Middle frontal gyrus (tissue), 1 donor: ENCODE data around the gene CASK.
"Not testable (repeated sequence)": the region's sequence is repeated elsewhere in the genome, so short reads cannot be mapped to it uniquely, and the experiment has no call there.

Experiments
- DNase-seq: peaks from one replicate; pipeline ENCODE4 v3.0.0-alpha.2; 2015; ENCODE audit warnings: low spot score; ENCODE audit errors: extremely low spot score

Gene CASK

GRCh38 chrX:41518127-41518840, 405.1 kb downstream of the CASK start:
- DNase-seq: no peak

- no peak for DNase-seq
Measured at GRCh38 chrX:41516999-41517765, 406.2 kb downstream of the CASK start.

- DNase-seq: no peak
Measured at GRCh38 chrX:41516456-41516855, 406.9 kb downstream of the CASK start.

GRCh38 chrX:41515376-41515775, 408.0 kb downstream of the CASK start:
- no peak for DNase-seq

GRCh38 chrX:41514179-41514578, 409.2 kb downstream of the CASK start:
- DNase-seq: no peak

- DNase-seq: not testable (repeated sequence)
Measured at GRCh38 chrX:41512853-41513252, 410.5 kb downstream of the CASK start.

GRCh38 chrX:41512394-41512793, 411.0 kb downstream of the CASK start:
- no peak for DNase-seq

GRCh38 chrX:41507919-41508318, 415.4 kb downstream of the CASK start:
- DNase-seq: no peak

- no peak for DNase-seq
Measured at GRCh38 chrX:41502004-41502403, 421.4 kb downstream of the CASK start.

- DNase-seq: no peak
Measured at GRCh38 chrX:41499984-41500383, 423.4 kb downstream of the CASK start.

GRCh38 chrX:41499195-41499594, 424.2 kb downstream of the CASK start:
- DNase-seq: no peak

- no peak for DNase-seq
Measured at GRCh38 chrX:41491267-41492004, 431.9 kb downstream of the CASK start.

- DNase-seq: no peak
Measured at GRCh38 chrX:41490446-41490845, 432.9 kb downstream of the CASK start.

GRCh38 chrX:41482154-41482850, 441.1 kb downstream of the CASK start:
- no peak for DNase-seq

GRCh38 chrX:41481264-41482109, 441.9 kb downstream of the CASK start:
- no peak for DNase-seq

- no peak for DNase-seq
Measured at GRCh38 chrX:41480508-41481260, 442.7 kb downstream of the CASK start.

- DNase-seq: no peak
Measured at GRCh38 chrX:41478381-41478911, 444.9 kb downstream of the CASK start.

- DNase-seq: no peak
Measured at GRCh38 chrX:41475591-41476241, 447.6 kb downstream of the CASK start.

- no peak for DNase-seq
Measured at GRCh38 chrX:41475191-41475590, 448.2 kb downstream of the CASK start.
